ENCODE data around the gene SEC23B.

The SEC23B gene

GRCh38 chr20:18567739-18568091, 60.0 kb downstream of the SEC23B start:
- no peak for TF ChIP-seq CTCF (IDR thresholded peaks at IDR 0.05; ENCODE audit: insufficient read depth, missing control alignments)
- FAIRE-seq, result no peak
- no peak for DNase-seq (ENCODE audit: insufficient read length, low spot score)

DNA sequence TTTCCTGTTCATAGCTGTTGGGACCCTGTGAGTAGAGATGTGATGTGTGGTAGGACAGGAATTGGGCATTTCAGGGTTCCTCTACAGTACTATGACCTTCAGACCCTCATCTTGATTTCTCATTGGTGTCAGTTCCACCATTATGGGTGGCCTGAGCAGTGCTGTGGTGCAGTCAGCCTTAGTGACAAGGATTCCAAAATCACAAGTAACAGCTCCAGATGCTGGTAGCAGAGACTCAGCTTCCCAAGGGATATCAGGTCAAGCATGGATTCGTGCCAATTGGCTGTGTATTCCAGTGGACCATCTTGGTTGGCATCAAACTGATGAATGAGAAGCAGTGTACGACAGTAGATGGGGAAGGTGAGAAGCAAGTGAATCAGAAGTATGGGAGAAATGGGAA, 63.3 kb downstream of the SEC23B start:
- no peak for TF ChIP-seq CTCF (IDR thresholded peaks at IDR 0.05; ENCODE audit: insufficient read depth, missing control alignments)
- FAIRE-seq (no peak), DNase-seq (ENCODE audit: insufficient read length, low spot score) (no peak)

DNA sequence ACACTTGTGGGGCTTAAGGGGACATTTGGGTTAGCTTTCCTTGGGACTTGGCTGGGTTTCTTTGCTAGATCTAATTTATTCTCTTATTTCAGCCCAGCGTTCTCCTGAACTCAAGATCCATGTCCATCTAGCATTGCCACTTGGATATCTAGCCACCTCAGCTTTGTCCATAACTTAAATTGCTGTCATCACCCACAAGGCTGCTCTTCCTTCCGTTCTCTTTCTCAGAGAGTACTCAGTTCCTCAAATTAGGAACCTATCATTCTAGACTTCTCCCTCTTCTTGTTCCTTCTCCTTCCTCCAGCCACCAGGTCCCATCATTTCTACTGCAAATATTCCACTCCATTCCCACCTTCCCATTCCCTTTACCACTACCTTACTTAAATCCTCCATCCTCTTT, 63.8 kb downstream of the SEC23B start:
- DNase-seq (ENCODE audit: insufficient read length, low spot score), result no peak
- FAIRE-seq, result no peak
- TF ChIP-seq CTCF (IDR thresholded peaks at IDR 0.05; ENCODE audit: insufficient read depth, missing control alignments), result no peak

DNA sequence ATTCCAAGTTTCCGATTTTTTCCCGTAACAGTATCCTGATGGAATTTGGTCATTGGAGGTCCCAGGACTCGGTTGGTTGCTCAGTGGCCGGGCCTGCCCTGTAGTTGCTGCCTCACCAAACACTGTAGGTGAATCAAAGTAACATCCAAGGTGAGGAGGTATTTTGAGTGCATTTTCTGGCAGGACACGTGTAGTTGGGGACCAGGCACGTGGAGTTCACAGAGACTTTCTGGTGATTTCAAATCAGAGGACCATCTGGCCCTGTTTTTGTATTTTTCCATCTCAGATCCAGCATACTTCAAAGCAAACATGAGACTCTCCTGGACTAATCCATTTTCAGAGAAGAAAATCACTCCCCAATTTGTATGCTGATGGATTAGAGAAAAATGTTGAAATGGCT, 70.2 kb downstream of the SEC23B start:
- DNase-seq (ENCODE audit: insufficient read length, low spot score), result no peak
- FAIRE-seq, result no peak

DNA sequence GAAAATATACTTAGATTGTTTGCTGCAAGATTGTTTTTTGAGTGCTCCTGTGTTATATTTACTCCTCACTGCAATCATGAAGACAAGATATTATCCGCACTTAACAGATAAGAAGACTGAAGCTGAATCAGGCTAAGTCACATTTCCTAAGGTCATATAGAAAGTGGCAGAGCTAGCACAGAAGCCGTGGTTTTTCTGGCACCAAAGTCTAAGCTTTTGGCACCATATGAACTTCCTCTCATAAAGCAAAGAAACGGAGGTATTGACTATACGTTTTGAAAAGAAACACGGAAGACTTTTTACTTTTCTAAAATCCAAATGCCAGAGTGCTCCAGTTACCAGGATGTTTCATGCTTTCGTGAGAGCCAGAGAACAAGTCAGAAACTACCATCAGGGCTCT, 70.8 kb downstream of the SEC23B start:
- no peak for TF ChIP-seq CTCF (IDR thresholded peaks at IDR 0.05; ENCODE audit: insufficient read depth, missing control alignments)
- FAIRE-seq (no peak), DNase-seq (ENCODE audit: insufficient read length, low spot score) (no peak)

More for the DNA sequence above, 70.2 kb downstream of the SEC23B start:
- no peak for TF ChIP-seq CTCF (IDR thresholded peaks at IDR 0.05; ENCODE audit: insufficient read depth, missing control alignments)

DNA sequence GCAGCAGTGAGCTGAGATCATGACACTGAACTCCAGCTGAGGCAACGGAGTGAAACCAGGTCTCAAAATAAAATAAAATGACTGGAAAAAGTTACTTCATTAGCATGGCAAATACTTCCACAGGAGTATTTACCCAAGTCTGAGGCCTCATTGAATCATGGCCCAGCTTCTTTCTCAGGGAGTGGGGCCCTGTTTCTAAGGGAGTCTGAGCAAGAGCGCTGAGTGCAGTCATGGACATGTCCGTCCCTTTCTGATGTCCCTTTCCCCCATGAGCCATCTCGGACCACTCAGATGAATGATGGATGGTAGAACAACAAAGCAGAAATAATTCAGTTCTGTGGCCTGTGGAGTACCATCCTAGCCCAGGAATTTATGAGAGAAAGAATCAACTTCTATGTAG, 72.3 kb downstream of the SEC23B start:
- FAIRE-seq, result no peak

GRCh38 chr20:18585134-18585533, 77.4 kb downstream of the SEC23B start:
- FAIRE-seq (no peak), DNase-seq (ENCODE audit: insufficient read length, low spot score) (no peak)
- no peak for TF ChIP-seq CTCF (IDR thresholded peaks at IDR 0.05; ENCODE audit: insufficient read depth, missing control alignments)

More for the DNA sequence above, 72.3 kb downstream of the SEC23B start:
- no peak for TF ChIP-seq CTCF (IDR thresholded peaks at IDR 0.05; ENCODE audit: insufficient read depth, missing control alignments)
- no peak for DNase-seq (ENCODE audit: insufficient read length, low spot score)
